Neutrophil (primary cell): ENCODE measurements around the gene PI4KA.
"Not testable (repeated sequence)": the region's sequence is repeated elsewhere in the genome, so short reads cannot be mapped to it uniquely, and the experiment has no call there.

Source experiments
- H3K27ac ChIP-seq: fragments of 200-600 bp; sonication (generic); 2 replicates; pipeline ENCODE4 v1.5.1; 2016; ENCODE audit warnings: mild to moderate bottlenecking, moderate library complexity
- H3K27me3 ChIP-seq: fragments of 200-600 bp; sonication (generic); 2 replicates; pipeline ENCODE4 v1.6.0; 2016; ENCODE audit warnings: mild to moderate bottlenecking
- H3K36me3 ChIP-seq: fragments of 200-600 bp; sonication (generic); 2 replicates; pipeline ENCODE4 v1.5.1; 2017
- H3K4me1 ChIP-seq, 2 experiments: fragments of 200-600 bp in 1 of 2; sonication (generic) in 1 of 2; 1 replicate in 1 of 2; 2 replicates in 1 of 2; pipeline versions ENCODE4 v1.5.1 to v1.6.1; 2013 to 2016; ENCODE audit warnings: low read depth in 1 of 2, low read length in 1 of 2, mild to moderate bottlenecking in 1 of 2, moderate library complexity in 1 of 2; ENCODE audit not compliant: control insufficient read depth in 1 of 2, insufficient read depth in 1 of 2
- H3K4me3 ChIP-seq, 2 experiments: fragments of 200-600 bp in 1 of 2; sonication (generic) in 1 of 2; 1 replicate in 1 of 2; 2 replicates in 1 of 2; pipeline ENCODE4 v1.5.1; 2013 to 2016; ENCODE audit warnings: low read depth in 1 of 2, low read length in 1 of 2, mild to moderate bottlenecking in 1 of 2, moderate library complexity in 1 of 2
- H3K9me3 ChIP-seq: fragments of 200-600 bp; sonication (generic); 2 replicates; pipeline ENCODE4 v1.5.1; 2016
- TF ChIP-seq, protein P1 (sequence below): fragments of 200-600 bp; sonication (generic); IDR thresholded peaks from 2 replicates; pipeline ENCODE4 v1.5.1; 2016; ENCODE audit warnings: antibody characterized with exemption

Gene PI4KA

DNA sequence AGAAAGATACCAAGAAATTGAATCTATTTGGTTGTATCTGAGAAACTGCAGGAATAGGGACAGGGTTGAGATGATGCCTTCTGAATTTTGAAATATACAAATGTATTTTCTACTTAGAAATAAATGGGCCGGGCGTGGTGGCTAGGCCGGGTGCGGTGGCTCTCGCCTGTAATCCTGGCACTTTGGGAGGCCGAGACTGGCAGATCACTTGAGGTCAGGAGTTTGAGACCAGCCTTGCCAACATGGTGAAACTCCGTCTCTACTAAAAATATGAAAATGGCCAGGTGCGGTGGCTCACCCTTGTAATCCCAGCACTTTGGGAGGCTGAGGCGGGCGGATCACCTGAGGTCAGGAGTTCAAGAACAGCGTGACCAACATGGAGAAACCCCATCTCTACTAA is 172.8 kb downstream of the PI4KA start:
- not testable (repeated sequence) for H3K4me3 ChIP-seq, H3K36me3 ChIP-seq, H3K4me1 ChIP-seq, H3K9me3 ChIP-seq, H3K27me3 ChIP-seq, H3K27ac ChIP-seq

DNA sequence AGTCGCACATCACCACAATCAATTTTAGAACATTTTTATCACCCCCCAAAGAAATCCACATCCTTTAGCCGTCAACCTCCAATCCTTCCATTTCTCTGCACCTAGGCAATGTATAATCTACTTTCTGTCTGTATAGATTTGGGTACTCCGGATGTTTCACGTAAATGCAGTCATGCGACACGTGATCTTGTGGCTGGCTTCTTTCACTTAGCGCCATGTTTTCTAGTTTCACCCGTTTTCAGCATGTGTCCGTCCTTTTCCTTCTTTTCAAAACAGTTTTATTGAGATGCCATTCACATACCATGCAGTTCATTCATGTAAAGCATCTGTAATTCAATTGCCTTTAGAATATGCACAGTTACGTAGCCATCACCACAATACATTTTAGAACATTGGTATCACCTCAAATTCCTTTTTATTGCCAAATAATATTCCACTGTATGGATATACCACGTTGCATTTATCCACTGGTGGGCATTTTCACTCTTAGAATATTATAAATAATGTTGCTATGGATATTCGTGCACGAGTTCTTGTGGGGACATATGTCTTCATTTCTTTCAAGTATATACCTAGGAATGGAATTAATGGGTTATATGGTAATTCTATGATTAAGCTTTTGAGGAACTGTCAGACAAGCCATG is 179.7 kb downstream of the PI4KA start:
- H3K4me3 ChIP-seq, H3K27ac ChIP-seq, H3K4me1 ChIP-seq, H3K9me3 ChIP-seq, H3K36me3 ChIP-seq: not testable (repeated sequence)
- H3K27me3 ChIP-seq = peaks cover 52% of the 10 kb centered on the region

DNA sequence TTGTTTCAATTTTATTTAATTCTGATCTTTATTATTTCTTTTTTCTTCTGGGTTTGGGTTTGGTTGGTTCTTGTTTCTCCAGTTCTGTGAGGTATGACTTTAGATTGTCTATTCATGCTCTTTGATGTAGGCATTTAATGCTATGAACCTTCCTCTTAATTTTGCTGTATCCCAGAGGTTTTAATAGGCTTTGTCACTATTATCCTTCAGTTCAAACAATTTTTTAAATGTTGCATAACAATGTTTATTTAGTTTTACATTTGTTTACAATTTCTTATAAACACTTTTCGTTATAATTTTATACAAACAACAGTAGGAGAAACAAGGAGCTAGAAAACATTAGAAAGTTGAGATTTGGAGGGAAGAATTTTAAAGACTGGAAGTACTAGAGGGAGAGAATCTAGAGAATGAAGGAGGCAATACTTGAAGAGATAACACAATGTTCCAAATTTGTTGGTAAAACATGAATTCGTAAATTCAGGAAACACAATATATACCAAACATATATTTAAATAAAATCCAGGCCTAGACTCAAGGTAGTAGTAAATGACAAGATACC is 180.8 kb downstream of the PI4KA start:
- peaks cover 63% of the 10 kb centered on the region for H3K27me3 ChIP-seq
- no peaks in the 10 kb centered on the region for H3K9me3 ChIP-seq

DNA sequence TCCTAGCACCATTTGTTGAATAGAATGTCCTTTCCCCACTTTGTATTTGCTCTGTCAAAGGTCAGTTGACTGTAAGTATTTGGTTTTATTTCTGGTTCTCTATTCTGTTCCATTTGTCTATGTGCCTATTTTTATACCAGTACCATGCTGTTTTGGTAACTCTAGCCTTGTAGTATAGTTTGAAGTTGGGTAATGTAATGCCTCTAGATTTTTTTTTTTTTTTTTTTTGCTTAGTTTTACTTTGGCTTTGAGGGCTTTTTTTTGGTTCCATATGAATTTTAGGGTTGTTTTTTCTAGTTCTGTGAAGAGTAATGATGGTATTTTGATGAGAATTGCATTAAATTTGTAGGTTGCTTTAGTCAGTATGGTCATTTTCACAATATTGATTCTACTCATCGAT is 183.0 kb downstream of the PI4KA start:
- H3K9me3 ChIP-seq, H3K4me1 ChIP-seq, H3K27ac ChIP-seq, H3K4me3 ChIP-seq, H3K36me3 ChIP-seq: not testable (repeated sequence)
- peaks cover 76% of the 10 kb centered on the region for H3K27me3 ChIP-seq

More for the DNA sequence above, 180.8 kb downstream of the PI4KA start:
- H3K4me3 ChIP-seq = no peak overlapping the region
- no peaks in the 10 kb centered on the region for H3K4me1 ChIP-seq
- H3K36me3 ChIP-seq = no peaks in the 10 kb centered on the region
- H3K27ac ChIP-seq = no peak overlapping the region
- TF ChIP-seq, protein P1, sequence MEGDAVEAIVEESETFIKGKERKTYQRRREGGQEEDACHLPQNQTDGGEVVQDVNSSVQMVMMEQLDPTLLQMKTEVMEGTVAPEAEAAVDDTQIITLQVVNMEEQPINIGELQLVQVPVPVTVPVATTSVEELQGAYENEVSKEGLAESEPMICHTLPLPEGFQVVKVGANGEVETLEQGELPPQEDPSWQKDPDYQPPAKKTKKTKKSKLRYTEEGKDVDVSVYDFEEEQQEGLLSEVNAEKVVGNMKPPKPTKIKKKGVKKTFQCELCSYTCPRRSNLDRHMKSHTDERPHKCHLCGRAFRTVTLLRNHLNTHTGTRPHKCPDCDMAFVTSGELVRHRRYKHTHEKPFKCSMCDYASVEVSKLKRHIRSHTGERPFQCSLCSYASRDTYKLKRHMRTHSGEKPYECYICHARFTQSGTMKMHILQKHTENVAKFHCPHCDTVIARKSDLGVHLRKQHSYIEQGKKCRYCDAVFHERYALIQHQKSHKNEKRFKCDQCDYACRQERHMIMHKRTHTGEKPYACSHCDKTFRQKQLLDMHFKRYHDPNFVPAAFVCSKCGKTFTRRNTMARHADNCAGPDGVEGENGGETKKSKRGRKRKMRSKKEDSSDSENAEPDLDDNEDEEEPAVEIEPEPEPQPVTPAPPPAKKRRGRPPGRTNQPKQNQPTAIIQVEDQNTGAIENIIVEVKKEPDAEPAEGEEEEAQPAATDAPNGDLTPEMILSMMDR = no peak

DNA sequence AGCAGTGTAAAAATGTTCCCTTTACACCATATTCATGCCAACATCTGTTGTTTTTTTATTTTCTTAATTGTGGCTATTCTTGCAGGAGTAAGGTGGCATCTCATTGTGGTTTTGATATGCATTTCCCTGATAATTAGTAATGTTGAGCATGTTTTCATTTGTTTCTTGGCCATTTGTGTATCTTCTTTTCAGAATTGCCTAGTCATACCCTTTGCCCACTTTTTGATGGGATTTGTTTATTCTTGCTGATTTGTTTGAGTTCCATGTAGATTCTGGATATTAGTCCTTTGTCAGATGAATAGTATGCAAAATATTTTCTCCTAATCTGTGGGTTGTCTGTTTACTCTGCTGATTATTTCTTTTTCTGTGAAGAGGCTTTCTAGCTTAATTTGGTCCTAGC is 183.6 kb downstream of the PI4KA start:
- Histone ChIP-seq H3K4me1 (no peaks in the 10 kb centered on the region), H3K27ac (no peak overlapping the region), H3K36me3 (no peaks in the 10 kb centered on the region), H3K9me3 (no peaks in the 10 kb centered on the region), H3K27me3 (peaks cover 82% of the 10 kb centered on the region), H3K4me3 (no peak overlapping the region)
- TF ChIP-seq, protein P1 = no peak

DNA sequence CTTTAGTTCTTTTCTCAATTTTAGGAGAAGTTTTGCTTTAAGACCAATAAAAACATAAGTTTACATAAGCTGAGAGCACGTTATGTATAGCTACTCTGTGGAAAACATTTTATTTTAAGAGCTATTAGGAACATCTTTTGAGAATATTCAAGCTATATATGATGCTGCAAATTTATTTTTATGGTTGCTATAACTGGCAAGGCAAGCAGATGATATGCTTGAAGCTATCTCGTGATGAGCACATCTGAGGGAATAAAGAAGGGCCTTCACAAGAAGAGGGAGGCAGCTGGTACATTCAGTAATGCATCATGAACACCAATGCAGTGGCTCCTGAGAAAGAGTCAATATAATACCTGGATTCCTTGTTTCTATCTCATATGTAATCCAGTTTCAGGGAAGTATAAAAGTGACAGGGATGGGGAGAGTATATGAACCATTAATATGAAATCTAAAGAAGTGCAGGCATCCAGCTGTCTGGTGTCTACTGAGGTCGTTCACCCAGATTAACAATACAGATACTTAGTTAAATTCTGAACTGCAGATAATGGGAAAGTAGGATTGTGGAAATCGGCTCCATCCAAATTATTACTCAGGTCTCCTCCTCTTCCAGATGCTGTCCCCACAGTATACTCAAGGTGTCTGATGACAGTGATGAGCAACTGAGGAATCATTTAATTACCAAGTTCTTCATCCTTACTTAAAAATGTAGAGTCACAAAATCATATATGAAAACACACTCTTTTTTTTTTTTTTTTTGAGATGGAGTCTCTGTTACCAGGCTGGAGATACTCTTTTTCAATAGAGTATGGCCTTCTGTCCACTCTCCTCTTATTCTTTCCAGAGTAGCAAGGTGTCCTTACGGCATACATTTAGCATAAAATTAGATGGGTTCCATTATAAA is 185.1 kb downstream of the PI4KA start:
- no peaks in the 10 kb centered on the region for H3K4me1 ChIP-seq

More for the DNA sequence above, 185.1 kb downstream of the PI4KA start:
- no peaks in the 10 kb centered on the region for H3K36me3 ChIP-seq
- peaks cover 88% of the 10 kb centered on the region for H3K27me3 ChIP-seq
- no peak overlapping the region for H3K27ac ChIP-seq
- no peak overlapping the region for H3K4me3 ChIP-seq
- TF ChIP-seq, protein P1 = no peak
- H3K9me3 ChIP-seq = no peaks in the 10 kb centered on the region
